Osteoblast (primary cell): ENCODE measurements around the gene SOAT1. TPM values are rescaled to one million over a fixed set of nuclear protein-coding genes. Genes with fewer than 3 reads are reported as not detected.

Source experiments
- DNase-seq: peaks from one replicate; pipeline ENCODE4 v3.0.0; 2011; ENCODE audit warnings: low spot score, mixed read lengths; ENCODE audit not compliant: insufficient read length; ENCODE audit errors: missing footprints
- H2AFZ ChIP-seq: 2 replicates; pipeline ENCODE4 v1.6.0; 2011; ENCODE audit warnings: mild to moderate bottlenecking, low read length
- H3K27ac ChIP-seq: 2 replicates; pipeline ENCODE4 v1.5.1; 2011; ENCODE audit warnings: mild to moderate bottlenecking, low read depth, low read length, moderate library complexity
- H3K27me3 ChIP-seq: 2 replicates; pipeline ENCODE4 v1.6.0; 2012; ENCODE audit warnings: mild to moderate bottlenecking, control low read depth, inconsistent platforms, low read length, moderate library complexity; ENCODE audit not compliant: insufficient read depth
- H3K36me3 ChIP-seq: 2 replicates; pipeline ENCODE4 v1.5.1; 2011; ENCODE audit warnings: mild to moderate bottlenecking, low read length, control low read depth, moderate library complexity; ENCODE audit not compliant: insufficient read depth
- H3K4me1 ChIP-seq: 2 replicates; pipeline ENCODE4 v1.5.1; 2011; ENCODE audit warnings: mild to moderate bottlenecking, low read length, control low read depth, moderate library complexity; ENCODE audit not compliant: insufficient read depth
- H3K4me2 ChIP-seq: 2 replicates; pipeline ENCODE4 v1.6.0; 2011; ENCODE audit warnings: mild to moderate bottlenecking, low read length; ENCODE audit not compliant: insufficient read depth
- H3K4me3 ChIP-seq: fragments of 200-600 bp; sonication (generic); 3 replicates; pipeline ENCODE4 v1.5.1; 2012; ENCODE audit warnings: mild to moderate bottlenecking, low read length, inconsistent platforms; ENCODE audit not compliant: insufficient read depth
- H3K79me2 ChIP-seq: 2 replicates; pipeline ENCODE4 v1.6.0; 2012; ENCODE audit warnings: mild to moderate bottlenecking, low read length, control low read depth, inconsistent platforms; ENCODE audit not compliant: insufficient read depth
- H3K9me3 ChIP-seq: 2 replicates; pipeline ENCODE4 v1.5.1; 2011; ENCODE audit warnings: low read depth, low read length, control low read depth
- H4K20me1 ChIP-seq: 2 replicates; pipeline ENCODE4 v1.6.0; 2012; ENCODE audit warnings: mild to moderate bottlenecking, low read length, control low read depth; ENCODE audit not compliant: insufficient read depth
- CTCF ChIP-seq: IDR thresholded peaks from 2 replicates; pipeline ENCODE4 v1.5.1; 2011; ENCODE audit warnings: mild to moderate bottlenecking, low read depth, low read length, moderate library complexity; ENCODE audit errors: extremely low read depth
- total RNA-seq: library from RNA; depleted of rRNA; stranded (reverse); fragments of >200 nt; gene quantifications from 2 replicates; pipeline ENCODE4 v1.2.3, GENCODE V29; 2012

The SOAT1 gene
- total RNA-seq, 1 donor = 40.2 TPM

GRCh38 chr1:179318491-179318890 lies 24.9 kb downstream of the SOAT1 start:
- no peak overlapping the region for H3K4me3 ChIP-seq
- H3K9me3 ChIP-seq = no peaks in the 10 kb centered on the region
- TF ChIP-seq CTCF = no peak
- H2AFZ ChIP-seq = no peak overlapping the region
- no peak overlapping the region for H3K4me2 ChIP-seq
- no peak for DNase-seq
- peaks cover 93% of the 10 kb centered on the region for H3K79me2 ChIP-seq
- H3K27me3 ChIP-seq = no peaks in the 10 kb centered on the region
- H3K27ac ChIP-seq = no peak overlapping the region
- H3K36me3 ChIP-seq = peaks cover 12% of the 10 kb centered on the region
- no peaks in the 10 kb centered on the region for H4K20me1 ChIP-seq
- no peaks in the 10 kb centered on the region for H3K4me1 ChIP-seq

- peaks cover 74% of the 10 kb centered on the region for H3K79me2 ChIP-seq
- TF ChIP-seq CTCF = no peak
These were observed 28.1 kb downstream of the SOAT1 start for GRCh38 chr1:179321533-179322216.

GRCh38 chr1:179322557-179322956 lies 29.0 kb downstream of the SOAT1 start:
- peak overlapping the region; percentile 11 for H2AFZ ChIP-seq
- no peaks in the 10 kb centered on the region for H3K27me3 ChIP-seq
- H4K20me1 ChIP-seq = no peaks in the 10 kb centered on the region
- H3K27ac ChIP-seq = peak overlapping the region; percentile 12
- no peaks in the 10 kb centered on the region for H3K9me3 ChIP-seq
- H3K79me2 ChIP-seq = peaks cover 70% of the 10 kb centered on the region
- H3K36me3 ChIP-seq = peaks cover 7% of the 10 kb centered on the region
- TF ChIP-seq CTCF = no peak
- no peak for DNase-seq
- H3K4me1 ChIP-seq = no peaks in the 10 kb centered on the region
- H3K4me2 ChIP-seq = peak overlapping the region; percentile 39
- peak overlapping the region; percentile 20 for H3K4me3 ChIP-seq

More at GRCh38 chr1:179321533-179322216, 28.1 kb downstream of the SOAT1 start:
- Histone ChIP-seq H3K27me3 (no peaks in the 10 kb centered on the region), H3K27ac (no peak overlapping the region), H3K36me3 (peaks cover 9% of the 10 kb centered on the region), H4K20me1 (no peaks in the 10 kb centered on the region), H2AFZ (no peak overlapping the region), H3K4me2 (no peak overlapping the region), H3K4me1 (no peaks in the 10 kb centered on the region), H3K9me3 (no peaks in the 10 kb centered on the region), H3K4me3 (no peak overlapping the region)
- DNase-seq = no peak

- Histone ChIP-seq H3K4me2 (no peak overlapping the region), H2AFZ (no peak overlapping the region), H3K4me1 (no peaks in the 10 kb centered on the region), H3K79me2 (peaks cover 64% of the 10 kb centered on the region), H3K27me3 (no peaks in the 10 kb centered on the region), H3K27ac (no peak overlapping the region), H3K4me3 (no peak overlapping the region), H3K9me3 (no peaks in the 10 kb centered on the region), H4K20me1 (no peaks in the 10 kb centered on the region), H3K36me3 (peaks cover 7% of the 10 kb centered on the region)
- DNase-seq = no peak
- no peak for TF ChIP-seq CTCF
These were observed 29.8 kb downstream of the SOAT1 start for GRCh38 chr1:179323436-179323835.
